DND-41 (cell line): ENCODE data around the gene ACTR10.

ENCODE experiments used
- EZH2 ChIP-seq: IDR thresholded peaks from 3 replicates; pipeline ENCODE4 v1.6.1; 2012; ENCODE audit warnings: borderline replicate concordance, low read depth, mild to moderate bottlenecking, moderate library complexity, low read length, inconsistent platforms; ENCODE audit not compliant: severe bottlenecking
- TF ChIP-seq, protein P1 (sequence below): IDR thresholded peaks from 2 replicates; pipeline ENCODE4 v1.5.1; 2012; ENCODE audit warnings: borderline replicate concordance, low read length, moderate library complexity, mild to moderate bottlenecking; ENCODE audit not compliant: poor library complexity, severe bottlenecking; ENCODE audit errors: extremely low read depth

DNA sequence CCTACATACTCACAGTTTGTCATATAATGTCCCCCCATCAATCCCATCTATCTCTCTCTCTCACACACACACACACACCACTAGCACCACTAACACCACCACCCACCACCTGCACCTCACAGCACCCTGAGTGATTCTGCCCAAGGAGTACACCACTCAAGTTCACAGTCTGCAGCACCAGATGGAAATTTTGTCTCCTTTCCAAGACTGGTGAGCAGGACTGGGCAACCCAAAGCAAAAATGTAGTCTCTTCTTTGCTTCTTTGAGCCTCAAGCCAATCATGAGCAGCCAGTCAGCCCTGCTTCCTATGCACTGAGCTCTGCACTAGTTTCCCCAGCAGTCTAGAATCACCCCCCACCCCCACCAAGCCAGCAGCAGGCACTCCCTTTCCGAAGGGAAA lies 32.9 kb upstream of the ACTR10 start:
- TF ChIP-seq, protein P1, sequence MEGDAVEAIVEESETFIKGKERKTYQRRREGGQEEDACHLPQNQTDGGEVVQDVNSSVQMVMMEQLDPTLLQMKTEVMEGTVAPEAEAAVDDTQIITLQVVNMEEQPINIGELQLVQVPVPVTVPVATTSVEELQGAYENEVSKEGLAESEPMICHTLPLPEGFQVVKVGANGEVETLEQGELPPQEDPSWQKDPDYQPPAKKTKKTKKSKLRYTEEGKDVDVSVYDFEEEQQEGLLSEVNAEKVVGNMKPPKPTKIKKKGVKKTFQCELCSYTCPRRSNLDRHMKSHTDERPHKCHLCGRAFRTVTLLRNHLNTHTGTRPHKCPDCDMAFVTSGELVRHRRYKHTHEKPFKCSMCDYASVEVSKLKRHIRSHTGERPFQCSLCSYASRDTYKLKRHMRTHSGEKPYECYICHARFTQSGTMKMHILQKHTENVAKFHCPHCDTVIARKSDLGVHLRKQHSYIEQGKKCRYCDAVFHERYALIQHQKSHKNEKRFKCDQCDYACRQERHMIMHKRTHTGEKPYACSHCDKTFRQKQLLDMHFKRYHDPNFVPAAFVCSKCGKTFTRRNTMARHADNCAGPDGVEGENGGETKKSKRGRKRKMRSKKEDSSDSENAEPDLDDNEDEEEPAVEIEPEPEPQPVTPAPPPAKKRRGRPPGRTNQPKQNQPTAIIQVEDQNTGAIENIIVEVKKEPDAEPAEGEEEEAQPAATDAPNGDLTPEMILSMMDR, result no peak
- no peak for TF ChIP-seq EZH2
